Measurements from ENCODE around the gene EFNA3. TPM values are rescaled to one million over a fixed set of nuclear protein-coding genes. Genes with fewer than 3 reads are reported as not detected.
A peak's percentile ranks its signal among the peaks of the same experiment; 100 is the strongest.

The EFNA3 gene
- total RNA-seq, 1 donor from 2014 or later: 2.9 TPM

DNA sequence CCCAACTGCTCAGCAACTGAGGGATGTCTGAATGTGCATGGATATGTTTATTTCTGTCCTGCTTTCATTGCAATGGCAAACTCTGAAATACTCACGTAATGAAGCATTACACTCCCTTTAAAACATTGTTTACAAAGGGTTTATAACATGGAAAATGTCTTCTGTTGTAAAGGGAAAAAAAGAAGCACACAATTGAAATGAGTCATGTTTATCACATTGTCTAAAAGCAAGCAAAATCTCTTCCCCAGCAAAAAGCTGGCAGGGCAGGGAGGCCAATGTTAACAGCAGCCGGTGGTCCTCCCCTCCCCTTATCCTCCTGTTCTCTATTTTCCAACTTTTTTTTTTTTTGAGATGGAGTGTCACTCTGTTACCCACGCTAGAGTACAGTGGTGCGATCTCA, 45.2 kb downstream of the EFNA3 start:
- Histone ChIP-seq H3K27me3 (ENCODE audit: insufficient read depth, low read length) (peaks cover 61% of the 10 kb centered on the region), H3K36me3 (ENCODE audit: insufficient read depth, low read length) (no peaks in the 10 kb centered on the region), H3K4me3 (ENCODE audit: insufficient read depth, low read depth, low read length) (no peak overlapping the region), H3K4me2 (ENCODE audit: low read length) (no peak overlapping the region), H4K20me1 (ENCODE audit: insufficient read depth, low read length) (no peaks in the 10 kb centered on the region), H3K79me2 (ENCODE audit: insufficient read depth, low read length) (no peaks in the 10 kb centered on the region), H3K4me1 (ENCODE audit: insufficient read depth, low read length) (peaks cover 31% of the 10 kb centered on the region), H3K9ac (ENCODE audit: low read length) (no peak overlapping the region), H3K9me3 (ENCODE audit: insufficient read depth, low read depth, low read length) (no peaks in the 10 kb centered on the region), H2AFZ (ENCODE audit: low read depth, low read length) (no peak overlapping the region), H3K27ac (ENCODE audit: low read depth, low read length) (no peak overlapping the region)
- no peak for TF ChIP-seq EZH2 (IDR thresholded peaks at IDR 0.05; ENCODE audit: insufficient read depth, low read length)
- TF ChIP-seq, protein P1, sequence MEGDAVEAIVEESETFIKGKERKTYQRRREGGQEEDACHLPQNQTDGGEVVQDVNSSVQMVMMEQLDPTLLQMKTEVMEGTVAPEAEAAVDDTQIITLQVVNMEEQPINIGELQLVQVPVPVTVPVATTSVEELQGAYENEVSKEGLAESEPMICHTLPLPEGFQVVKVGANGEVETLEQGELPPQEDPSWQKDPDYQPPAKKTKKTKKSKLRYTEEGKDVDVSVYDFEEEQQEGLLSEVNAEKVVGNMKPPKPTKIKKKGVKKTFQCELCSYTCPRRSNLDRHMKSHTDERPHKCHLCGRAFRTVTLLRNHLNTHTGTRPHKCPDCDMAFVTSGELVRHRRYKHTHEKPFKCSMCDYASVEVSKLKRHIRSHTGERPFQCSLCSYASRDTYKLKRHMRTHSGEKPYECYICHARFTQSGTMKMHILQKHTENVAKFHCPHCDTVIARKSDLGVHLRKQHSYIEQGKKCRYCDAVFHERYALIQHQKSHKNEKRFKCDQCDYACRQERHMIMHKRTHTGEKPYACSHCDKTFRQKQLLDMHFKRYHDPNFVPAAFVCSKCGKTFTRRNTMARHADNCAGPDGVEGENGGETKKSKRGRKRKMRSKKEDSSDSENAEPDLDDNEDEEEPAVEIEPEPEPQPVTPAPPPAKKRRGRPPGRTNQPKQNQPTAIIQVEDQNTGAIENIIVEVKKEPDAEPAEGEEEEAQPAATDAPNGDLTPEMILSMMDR (IDR thresholded peaks at IDR 0.05; ENCODE audit: insufficient read depth, low read depth, low read length): no peak
- Mint-ChIP-seq H3K36me3 (ENCODE audit: low read depth, unreplicated experiment) (no peaks in the 10 kb centered on the region), H3K9me3 (ENCODE audit: unreplicated experiment) (peaks cover 2% of the 10 kb centered on the region), H3K4me1 (ENCODE audit: low read depth, unreplicated experiment) (peaks cover 26% of the 10 kb centered on the region), H3K4me3 (ENCODE audit: unreplicated experiment) (no peak overlapping the region), H3K27ac (ENCODE audit: unreplicated experiment) (no peak overlapping the region), H3K27me3 (ENCODE audit: low read depth, unreplicated experiment) (peaks cover 20% of the 10 kb centered on the region)
- DNase-seq (ENCODE audit: low read depth) (no peak), FAIRE-seq (no peak)

DNA sequence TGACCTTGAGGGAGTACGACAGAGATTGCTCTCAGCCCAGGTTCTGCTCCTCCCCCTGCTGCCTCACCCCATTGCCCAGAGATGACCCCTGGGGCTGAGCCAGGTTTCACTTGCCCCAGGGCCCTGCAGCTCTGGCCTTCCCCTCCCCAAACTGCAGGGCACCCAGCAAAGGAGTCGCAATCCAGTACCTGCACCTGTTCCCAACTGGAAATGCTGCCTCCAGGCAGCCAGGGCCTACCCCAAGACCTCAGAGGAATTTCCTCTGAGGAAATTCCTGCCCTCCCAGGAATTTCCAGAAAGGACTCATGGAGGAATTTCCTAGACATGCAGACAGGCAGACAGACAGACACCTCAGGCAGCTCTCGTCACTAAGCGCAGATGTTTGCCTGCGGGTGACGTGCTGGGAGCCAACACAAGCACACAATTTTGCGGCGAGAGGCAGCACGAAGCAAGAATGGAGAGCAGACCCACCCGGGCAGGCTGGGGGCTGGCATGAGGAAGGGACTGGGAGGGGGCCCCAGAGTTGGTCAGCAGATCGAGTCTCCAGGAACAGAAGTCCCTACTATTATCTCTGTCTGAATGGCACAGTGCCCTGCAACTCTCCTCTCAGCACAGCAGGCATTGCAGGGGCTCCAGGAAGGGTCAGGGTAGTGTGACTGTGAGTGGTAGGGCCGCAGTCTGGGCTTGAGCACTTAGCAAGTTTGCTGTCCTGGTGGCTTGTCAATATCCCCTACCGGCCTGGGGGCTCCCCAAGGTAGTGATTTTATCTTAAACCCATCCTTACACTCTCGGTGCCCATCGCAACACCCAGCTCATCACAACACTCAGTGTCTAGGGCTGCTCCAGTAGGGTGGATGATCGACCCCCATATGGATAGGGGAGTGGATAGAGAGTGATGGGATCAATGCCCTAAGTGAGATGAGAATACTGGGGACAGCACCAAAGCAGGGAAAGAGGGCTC, 46.1 kb downstream of the EFNA3 start:
- Mint-ChIP-seq H3K36me3 (ENCODE audit: low read depth, unreplicated experiment) (no peaks in the 10 kb centered on the region), H3K9me3 (ENCODE audit: unreplicated experiment) (peaks cover 2% of the 10 kb centered on the region), H3K4me3 (ENCODE audit: unreplicated experiment) (peak overlapping the region; percentile 51), H3K27me3 (ENCODE audit: low read depth, unreplicated experiment) (peaks cover 17% of the 10 kb centered on the region), H3K4me1 (ENCODE audit: low read depth, unreplicated experiment) (peaks cover 33% of the 10 kb centered on the region), H3K27ac (ENCODE audit: unreplicated experiment) (peak overlapping the region; percentile 81)
- FAIRE-seq: no peak
- Histone ChIP-seq H3K27ac (ENCODE audit: low read depth, low read length) (no peak overlapping the region), H3K36me3 (ENCODE audit: insufficient read depth, low read length) (no peaks in the 10 kb centered on the region), H4K20me1 (ENCODE audit: insufficient read depth, low read length) (no peaks in the 10 kb centered on the region), H2AFZ (ENCODE audit: low read depth, low read length) (no peak overlapping the region), H3K9ac (ENCODE audit: low read length) (peak overlapping the region; percentile 18), H3K4me1 (ENCODE audit: insufficient read depth, low read length) (peaks cover 40% of the 10 kb centered on the region), H3K4me3 (ENCODE audit: insufficient read depth, low read depth, low read length) (no peak overlapping the region), H3K9me3 (ENCODE audit: insufficient read depth, low read depth, low read length) (no peaks in the 10 kb centered on the region), H3K4me2 (ENCODE audit: low read length) (peak overlapping the region; percentile 22), H3K27me3 (ENCODE audit: insufficient read depth, low read length) (peaks cover 57% of the 10 kb centered on the region), H3K79me2 (ENCODE audit: insufficient read depth, low read length) (no peaks in the 10 kb centered on the region)
- TF ChIP-seq EZH2 (IDR thresholded peaks at IDR 0.05; ENCODE audit: insufficient read depth, low read length): no peak
- TF ChIP-seq, protein P1 (IDR thresholded peaks at IDR 0.05; ENCODE audit: insufficient read depth, low read depth, low read length): no peak
- peak; percentile 13 for DNase-seq (ENCODE audit: low read depth)

DNA sequence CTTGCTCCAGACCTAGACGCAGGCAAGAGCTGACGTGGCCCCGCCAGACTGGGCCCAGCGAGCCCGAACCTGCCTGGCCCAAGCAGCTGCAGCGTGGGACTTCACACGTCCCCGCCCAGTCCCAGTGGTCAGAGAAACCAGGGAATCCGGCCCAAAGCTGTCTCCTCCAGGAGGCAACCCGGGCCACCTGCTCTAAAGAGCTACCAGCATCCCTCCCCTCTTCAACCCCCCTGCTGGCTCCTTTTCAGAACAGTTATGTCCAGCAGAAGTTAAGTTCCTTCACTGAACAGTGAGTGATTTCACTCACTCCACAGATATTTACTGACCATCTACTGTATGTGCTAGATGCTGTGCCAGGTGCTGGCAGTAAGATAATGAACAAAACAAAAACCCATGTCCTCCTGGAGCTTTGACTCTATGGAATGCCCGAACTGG, 46.9 kb downstream of the EFNA3 start:
- peaks cover 38% of the 10 kb centered on the region for H3K4me1 Mint-ChIP-seq (ENCODE audit: low read depth, unreplicated experiment)
- H3K4me3 ChIP-seq (ENCODE audit: insufficient read depth, low read depth, low read length): no peak overlapping the region
- H3K27ac Mint-ChIP-seq (ENCODE audit: unreplicated experiment): peak overlapping the region; percentile 92
- no peak overlapping the region for H3K27ac ChIP-seq (ENCODE audit: low read depth, low read length)
- no peak overlapping the region for H2AFZ ChIP-seq (ENCODE audit: low read depth, low read length)
- peak overlapping the region; percentile 50 for H3K4me3 Mint-ChIP-seq (ENCODE audit: unreplicated experiment)
- FAIRE-seq (no peak), DNase-seq (ENCODE audit: low read depth) (no peak)
- H3K4me2 ChIP-seq (ENCODE audit: low read length): no peak overlapping the region
- no peaks in the 10 kb centered on the region for H3K9me3 ChIP-seq (ENCODE audit: insufficient read depth, low read depth, low read length)
- H3K9me3 Mint-ChIP-seq (ENCODE audit: unreplicated experiment): peaks cover 2% of the 10 kb centered on the region
- H3K4me1 ChIP-seq (ENCODE audit: insufficient read depth, low read length): peaks cover 44% of the 10 kb centered on the region
- H3K36me3 ChIP-seq (ENCODE audit: insufficient read depth, low read length): no peaks in the 10 kb centered on the region
- H4K20me1 ChIP-seq (ENCODE audit: insufficient read depth, low read length): no peaks in the 10 kb centered on the region
- H3K79me2 ChIP-seq (ENCODE audit: insufficient read depth, low read length): no peaks in the 10 kb centered on the region
- no peaks in the 10 kb centered on the region for H3K36me3 Mint-ChIP-seq (ENCODE audit: low read depth, unreplicated experiment)
- TF ChIP-seq, protein P1 (IDR thresholded peaks at IDR 0.05; ENCODE audit: insufficient read depth, low read depth, low read length): no peak
- TF ChIP-seq EZH2 (IDR thresholded peaks at IDR 0.05; ENCODE audit: insufficient read depth, low read length): no peak
- H3K9ac ChIP-seq (ENCODE audit: low read length): peak overlapping the region; percentile 18
- H3K27me3 Mint-ChIP-seq (ENCODE audit: low read depth, unreplicated experiment): peaks cover 13% of the 10 kb centered on the region
- peaks cover 53% of the 10 kb centered on the region for H3K27me3 ChIP-seq (ENCODE audit: insufficient read depth, low read length)
